Measurements from ENCODE around the gene MARCHF3. TPM values are rescaled to one million over a fixed set of nuclear protein-coding genes. Genes with fewer than 3 reads are reported as not detected.

MARCHF3 gene
- total and polyA plus RNA-seq, 2 of the 13 experiments (the other 11 are each of a cell fraction or from before 2014, with no cell fraction given): 4.8 to 11.9 TPM

- DNase-seq (ENCODE audit: low spot score): no peak
- BruUV-seq (replicated peaks): no TSS peak
- Histone ChIP-seq H2AFZ (ENCODE audit: low read length) (no peak overlapping the region), H3K4me3 (replicated peaks in 1 of 3; ENCODE audit: insufficient read depth in 1 of 3, low read depth in 2 of 3, low read length in 3 of 3) (no peak overlapping the region), H3K36me3 (replicated peaks in 1 of 2; ENCODE audit: control insufficient read depth in 1 of 2, insufficient read depth in 2 of 2, low read length in 2 of 2) (no peaks in the 10 kb centered on the region; a peak in 1 of 5 replicates), H3K27me3 (ENCODE audit: control insufficient read depth in 1 of 2, insufficient read depth in 2 of 2, low read length in 2 of 2) (no peaks in the 10 kb centered on the region), H3K9me3 (ENCODE audit: low read length) (no peaks in the 10 kb centered on the region), H3K9ac (ENCODE audit: insufficient read depth, low read depth, low read length) (no peak overlapping the region), H3K27ac (ENCODE audit: extremely low read length, insufficient read depth, low read length) (no peak overlapping the region), H3K79me2 (ENCODE audit: insufficient read depth, low read length) (no peaks in the 10 kb centered on the region), H3K4me2 (ENCODE audit: low read depth, low read length) (no peak overlapping the region), H3K4me1 (ENCODE audit: insufficient read depth, low read length) (no peaks in the 10 kb centered on the region), H4K20me1 (ENCODE audit: insufficient read depth, low read length) (no peaks in the 10 kb centered on the region)
- no peak for FAIRE-seq
- intact Hi-C loops (cut with micrococcal nuclease; ENCODE audit: unreplicated experiment): no loop called here
- no peak for ATAC-seq
- ChIA-PET CTCF (ENCODE audit: low intra/inter-chr PET ratio, low total read pairs) (no interaction called here), POLR2A (no interaction called here)
- WGBS (ENCODE audit: low lambda C conversion rate): 90% methylated on average over 11 of the region's 11 CpGs
- no peak for TF ChIP-seq ZSCAN29 (CRISPR knock-in tag; conservative IDR thresholded peaks at IDR 0.05)
- peak; percentile 65 for TF ChIP-seq ATF7 (IDR thresholded peaks at IDR 0.05)
- TF ChIP-seq ATF7 (CRISPR knock-in tag; IDR thresholded peaks at IDR 0.05): no peak
- TF ChIP-seq CAMTA2 (CRISPR knock-in tag; IDR thresholded peaks at IDR 0.05; ENCODE audit: borderline replicate concordance): no peak
- TF ChIP-seq TRAFD1 (CRISPR knock-in tag; IDR thresholded peaks at IDR 0.05; ENCODE audit: borderline replicate concordance): no peak
- no peak for TF ChIP-seq U2AF1 (optimal IDR thresholded peaks at IDR 0.05; ENCODE audit: low read depth, low read length)
- in situ Hi-C loops (cut with HindIII; ENCODE audit: extremely low pct_ligation_motif_present, low pct_unique_long_range_greater_than_20kb): no loop called here
Measured at GRCh38 chr5:126868338-126869004, 161.9 kb downstream of the MARCHF3 start.
